OCI-LY1 (cell line): ENCODE results near the gene FBF1.

Source experiments
- EZH2 ChIP-seq: fragments of 200-600 bp; sonication (generic), shearing (Covaris generic); IDR thresholded peaks from 2 replicates; pipeline ENCODE4 v1.8.0; 2017; ENCODE audit warnings: borderline replicate concordance, mixed run types, mild to moderate bottlenecking, antibody characterized with exemption, low read length, moderate library complexity, mixed read lengths
- TF ChIP-seq, protein P1 (sequence below): fragments of 200-600 bp; sonication (generic), shearing (Covaris generic); IDR thresholded peaks from 2 replicates; pipeline ENCODE4 v1.5.1; 2017; ENCODE audit warnings: mild to moderate bottlenecking, antibody characterized with exemption, low read length, moderate library complexity, mixed read lengths

DNA sequence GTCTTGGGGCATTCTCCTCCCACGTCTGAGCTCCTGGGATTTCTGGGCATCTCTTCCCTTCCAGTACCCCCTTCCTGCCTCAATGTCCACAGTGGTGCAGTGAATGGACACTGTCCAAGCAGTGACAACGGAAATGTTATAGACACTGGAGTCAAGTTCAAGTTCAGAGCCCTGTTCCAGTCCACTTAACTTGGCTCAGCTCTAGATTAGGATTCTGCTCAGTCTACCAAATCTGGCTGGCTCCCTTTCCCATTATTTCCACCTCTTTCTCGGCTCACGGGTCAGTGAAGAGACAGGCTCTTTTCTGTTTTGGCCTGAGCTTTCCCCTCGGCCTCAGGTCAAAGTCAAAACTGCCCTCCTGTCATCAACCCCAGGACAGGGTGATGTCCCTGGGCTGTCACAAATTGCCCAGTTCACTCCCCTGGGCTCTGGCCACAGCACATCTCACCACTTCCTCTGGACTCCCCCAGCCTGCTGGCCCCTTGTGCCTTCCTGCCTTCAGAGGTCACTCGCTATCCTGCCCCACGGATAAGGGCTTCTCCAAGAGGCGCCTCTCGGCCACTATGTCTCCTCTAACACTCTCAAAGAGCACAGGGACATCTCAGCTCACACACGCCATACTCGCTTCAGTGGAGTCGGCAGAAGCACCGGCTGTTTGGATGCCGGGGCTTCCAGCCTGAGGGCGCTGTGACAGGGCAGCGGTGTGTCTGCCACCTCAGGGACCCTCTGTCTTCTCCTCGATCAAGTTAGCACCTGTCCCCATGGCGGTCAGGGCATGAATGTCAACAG is 18.5 kb downstream of the FBF1 start:
- TF ChIP-seq, protein P1, sequence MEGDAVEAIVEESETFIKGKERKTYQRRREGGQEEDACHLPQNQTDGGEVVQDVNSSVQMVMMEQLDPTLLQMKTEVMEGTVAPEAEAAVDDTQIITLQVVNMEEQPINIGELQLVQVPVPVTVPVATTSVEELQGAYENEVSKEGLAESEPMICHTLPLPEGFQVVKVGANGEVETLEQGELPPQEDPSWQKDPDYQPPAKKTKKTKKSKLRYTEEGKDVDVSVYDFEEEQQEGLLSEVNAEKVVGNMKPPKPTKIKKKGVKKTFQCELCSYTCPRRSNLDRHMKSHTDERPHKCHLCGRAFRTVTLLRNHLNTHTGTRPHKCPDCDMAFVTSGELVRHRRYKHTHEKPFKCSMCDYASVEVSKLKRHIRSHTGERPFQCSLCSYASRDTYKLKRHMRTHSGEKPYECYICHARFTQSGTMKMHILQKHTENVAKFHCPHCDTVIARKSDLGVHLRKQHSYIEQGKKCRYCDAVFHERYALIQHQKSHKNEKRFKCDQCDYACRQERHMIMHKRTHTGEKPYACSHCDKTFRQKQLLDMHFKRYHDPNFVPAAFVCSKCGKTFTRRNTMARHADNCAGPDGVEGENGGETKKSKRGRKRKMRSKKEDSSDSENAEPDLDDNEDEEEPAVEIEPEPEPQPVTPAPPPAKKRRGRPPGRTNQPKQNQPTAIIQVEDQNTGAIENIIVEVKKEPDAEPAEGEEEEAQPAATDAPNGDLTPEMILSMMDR, result no peak
- TF ChIP-seq EZH2, result no peak
